Bone marrow (tissue), 2 donors: ENCODE results near the gene FAM149B1.

Experiments used
- DNase-seq, 2 donors: peaks; one replicate each; lab custom pipeline; 2025; lab: John Stamatoyannopoulos, UW

FAM149B1 gene

DNA sequence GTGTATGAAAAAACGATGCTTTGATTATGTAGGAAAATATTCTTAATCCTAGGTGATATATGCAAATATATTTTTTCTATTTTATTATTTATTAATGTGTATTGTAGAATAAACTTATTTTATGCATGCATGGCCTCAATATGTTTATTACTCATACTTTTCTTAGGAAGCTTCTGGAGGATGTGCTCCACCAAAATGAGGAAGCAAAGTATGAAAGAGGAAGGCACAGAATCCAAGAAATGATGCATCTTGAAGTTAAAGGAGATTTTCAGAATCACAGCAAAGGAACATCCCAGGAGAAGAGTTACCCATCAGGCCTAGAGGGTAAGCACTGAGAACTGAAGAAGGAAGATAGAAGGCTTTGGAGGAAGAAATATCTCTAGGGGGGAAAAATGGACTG is 119.5 kb downstream of the FAM149B1 start:
- peak in 1 of 2 donors; percentile 25 for DNase-seq

DNA sequence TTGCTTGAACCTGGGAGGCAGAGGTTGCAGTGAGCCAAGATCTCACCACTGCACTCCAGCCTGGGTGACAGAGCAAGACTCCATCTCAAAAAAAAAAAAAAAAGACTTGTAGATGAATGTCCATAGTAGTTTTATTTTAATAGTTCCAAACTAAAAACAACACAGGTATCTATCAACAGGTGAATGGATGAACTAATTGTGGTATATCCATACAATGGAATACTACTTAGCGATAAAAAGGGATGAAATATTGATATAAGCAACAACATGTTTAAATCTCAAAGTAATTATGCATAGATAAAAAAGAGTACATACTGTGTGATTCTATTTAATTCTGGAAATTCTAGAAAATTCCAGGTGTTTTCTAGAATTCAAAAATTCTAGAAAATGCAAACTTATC is 122.0 kb downstream of the FAM149B1 start:
- DNase-seq = no peak

DNA sequence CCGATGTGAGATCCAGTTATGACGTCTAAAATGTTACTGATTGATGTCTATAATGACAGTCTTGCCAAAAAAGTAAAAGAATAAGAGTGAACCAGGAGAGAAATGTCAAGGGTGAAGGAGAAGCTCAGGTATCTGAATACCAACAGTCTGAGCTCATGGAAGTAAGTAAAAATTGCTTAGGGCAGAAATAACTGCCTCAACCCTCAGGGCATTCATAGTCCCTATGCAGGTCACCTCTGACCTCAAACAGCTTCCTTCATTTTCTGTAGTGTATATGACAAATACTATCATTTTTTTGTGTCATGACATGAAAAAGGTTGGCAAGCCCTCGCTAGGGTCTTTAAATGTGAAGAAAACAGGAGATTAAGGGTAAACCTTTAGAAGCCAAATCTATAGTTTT is 125.5 kb downstream of the FAM149B1 start:
- no peak for DNase-seq
